ENCODE results near the gene ABCC12. TPM values are rescaled to one million over a fixed set of nuclear protein-coding genes. Genes with fewer than 3 reads are reported as not detected.

Gene ABCC12
- polyA plus RNA-seq, 1 donor (not counting 4 experiments of a cell fraction or from before 2014, with no cell fraction given): not detected

- no peaks in the 10 kb centered on the region for H3K9me1 ChIP-seq (ENCODE audit: control insufficient read depth, extremely low read depth, insufficient read depth, low read length)
- DNase-seq (ENCODE audit: low read depth, low spot score) (no peak), FAIRE-seq (no peak)
- H3K27ac ChIP-seq (ENCODE audit: control insufficient read depth, insufficient read depth, low read length): no peak overlapping the region
- H3K79me2 ChIP-seq (ENCODE audit: control insufficient read depth, insufficient read depth, low read length): no peaks in the 10 kb centered on the region
- H3K9me3 ChIP-seq (ENCODE audit: control insufficient read depth, low read depth, low read length): no peaks in the 10 kb centered on the region
- no peak overlapping the region for H3K4me3 ChIP-seq (ENCODE audit: control insufficient read depth in 2 of 3, extremely low read depth in 1 of 3, insufficient read depth in 2 of 3, low read depth in 1 of 3, low read length in 3 of 3)
- H3K36me3 ChIP-seq (ENCODE audit: control insufficient read depth in 2 of 2, extremely low read depth in 1 of 2, insufficient read depth in 2 of 2, low read length in 2 of 2): no peaks in the 10 kb centered on the region
- no peak overlapping the region for H3K4me2 ChIP-seq (ENCODE audit: control insufficient read depth, extremely low read depth, insufficient read depth, low read depth, low read length)
- dilution Hi-C loops (cut with MboI; ENCODE audit: extremely low pct_ligation_motif_present, low sequenced_read_pairs): no loop called here
- peaks cover 4% of the 10 kb centered on the region for H3K27me3 ChIP-seq (ENCODE audit: control insufficient read depth, extremely low read depth, insufficient read depth, low read length)
- TF ChIP-seq EZH2 (IDR thresholded peaks at IDR 0.05; ENCODE audit: low read length) (no peak), CTCF (optimal IDR thresholded peaks at IDR 0.05 in 1 of 3, IDR thresholded peaks at IDR 0.05 in 1 of 3, conservative IDR thresholded peaks at IDR 0.05 in 1 of 3; ENCODE audit: extremely low read depth in 1 of 3, insufficient read depth in 2 of 3, low read length in 3 of 3) (no peak)
- no peak overlapping the region for H2AFZ ChIP-seq (ENCODE audit: control insufficient read depth, low read length)
- peaks cover 8% of the 10 kb centered on the region for H3K4me1 ChIP-seq (ENCODE audit: control insufficient read depth, extremely low read depth, insufficient read depth, low read length)
- no peak overlapping the region for H3K9ac ChIP-seq (ENCODE audit: control insufficient read depth, extremely low read depth, insufficient read depth, low read length)
- no peaks in the 10 kb centered on the region for H4K20me1 ChIP-seq (ENCODE audit: control insufficient read depth, extremely low read depth, insufficient read depth, low read length)
These were observed 2.0 kb upstream of the ABCC12 start for GRCh38 chr16:48157794-48158193.

- Histone ChIP-seq H3K4me2 (ENCODE audit: control insufficient read depth, extremely low read depth, insufficient read depth, low read depth, low read length) (no peak overlapping the region), H3K4me3 (ENCODE audit: control insufficient read depth in 2 of 3, extremely low read depth in 1 of 3, insufficient read depth in 2 of 3, low read depth in 1 of 3, low read length in 3 of 3) (no peak overlapping the region), H3K27me3 (ENCODE audit: control insufficient read depth, extremely low read depth, insufficient read depth, low read length) (peaks cover 4% of the 10 kb centered on the region), H3K27ac (ENCODE audit: control insufficient read depth, insufficient read depth, low read length) (no peak overlapping the region), H4K20me1 (ENCODE audit: control insufficient read depth, extremely low read depth, insufficient read depth, low read length) (no peaks in the 10 kb centered on the region), H3K79me2 (ENCODE audit: control insufficient read depth, insufficient read depth, low read length) (no peaks in the 10 kb centered on the region), H3K36me3 (ENCODE audit: control insufficient read depth in 2 of 2, extremely low read depth in 1 of 2, insufficient read depth in 2 of 2, low read length in 2 of 2) (no peaks in the 10 kb centered on the region), H3K9ac (ENCODE audit: control insufficient read depth, extremely low read depth, insufficient read depth, low read length) (no peak overlapping the region), H2AFZ (ENCODE audit: control insufficient read depth, low read length) (no peak overlapping the region), H3K9me3 (ENCODE audit: control insufficient read depth, low read depth, low read length) (no peaks in the 10 kb centered on the region), H3K9me1 (ENCODE audit: control insufficient read depth, extremely low read depth, insufficient read depth, low read length) (no peaks in the 10 kb centered on the region), H3K4me1 (ENCODE audit: control insufficient read depth, extremely low read depth, insufficient read depth, low read length) (peaks cover 8% of the 10 kb centered on the region)
- TF ChIP-seq EZH2 (IDR thresholded peaks at IDR 0.05; ENCODE audit: low read length): no peak
- DNase-seq (ENCODE audit: low read depth, low spot score) (no peak), FAIRE-seq (no peak)
- dilution Hi-C loops (cut with MboI; ENCODE audit: extremely low pct_ligation_motif_present, low sequenced_read_pairs): no loop called here
These were observed 1.5 kb upstream of the ABCC12 start for GRCh38 chr16:48157302-48157701.

- Histone ChIP-seq H3K4me2 (ENCODE audit: control insufficient read depth, extremely low read depth, insufficient read depth, low read depth, low read length) (no peak overlapping the region), H3K9me3 (ENCODE audit: control insufficient read depth, low read depth, low read length) (no peaks in the 10 kb centered on the region), H3K9me1 (ENCODE audit: control insufficient read depth, extremely low read depth, insufficient read depth, low read length) (no peaks in the 10 kb centered on the region), H3K27me3 (ENCODE audit: control insufficient read depth, extremely low read depth, insufficient read depth, low read length) (peaks cover 4% of the 10 kb centered on the region), H3K4me3 (ENCODE audit: control insufficient read depth in 2 of 3, extremely low read depth in 1 of 3, insufficient read depth in 2 of 3, low read depth in 1 of 3, low read length in 3 of 3) (no peak overlapping the region), H3K9ac (ENCODE audit: control insufficient read depth, extremely low read depth, insufficient read depth, low read length) (no peak overlapping the region), H3K27ac (ENCODE audit: control insufficient read depth, insufficient read depth, low read length) (no peak overlapping the region), H3K36me3 (ENCODE audit: control insufficient read depth in 2 of 2, extremely low read depth in 1 of 2, insufficient read depth in 2 of 2, low read length in 2 of 2) (no peaks in the 10 kb centered on the region), H2AFZ (ENCODE audit: control insufficient read depth, low read length) (no peak overlapping the region), H3K79me2 (ENCODE audit: control insufficient read depth, insufficient read depth, low read length) (no peaks in the 10 kb centered on the region), H4K20me1 (ENCODE audit: control insufficient read depth, extremely low read depth, insufficient read depth, low read length) (no peaks in the 10 kb centered on the region), H3K4me1 (ENCODE audit: control insufficient read depth, extremely low read depth, insufficient read depth, low read length) (peaks cover 8% of the 10 kb centered on the region)
- peak; percentile 9 for FAIRE-seq
- dilution Hi-C loops (cut with MboI; ENCODE audit: extremely low pct_ligation_motif_present, low sequenced_read_pairs): no loop called here
- no peak for TF ChIP-seq EZH2 (IDR thresholded peaks at IDR 0.05; ENCODE audit: low read length)
- TF ChIP-seq CTCF (optimal IDR thresholded peaks at IDR 0.05 in 1 of 3, IDR thresholded peaks at IDR 0.05 in 1 of 3, conservative IDR thresholded peaks at IDR 0.05 in 1 of 3; ENCODE audit: extremely low read depth in 1 of 3, insufficient read depth in 2 of 3, low read length in 3 of 3): peak; percentile 96 to 98 (median 97)
- peak; percentile 35 for DNase-seq (ENCODE audit: low read depth, low spot score)
These were observed 1.0 kb upstream of the ABCC12 start for GRCh38 chr16:48156790-48157209.
